Dermis blood vessel endothelial cell (primary cell): ENCODE results near the gene WNT1. TPM values are rescaled to one million over a fixed set of nuclear protein-coding genes. Genes with fewer than 3 reads are reported as not detected.
A peak's percentile ranks its signal among the peaks of the same experiment; 100 is the strongest.

ENCODE experiments used
- DNase-seq: peaks from one replicate; pipeline ENCODE4 v3.0.0; 2010
- total RNA-seq: library from RNA; depleted of rRNA; stranded (reverse); fragments of >200 nt; gene quantifications from 2 replicates; pipeline ENCODE4 v1.2.3, GENCODE V29; 2014

Gene WNT1
- total RNA-seq, 1 donor from 2014 or later: not detected

GRCh38 chr12:49010092-49010668 is 32.1 kb downstream of the WNT1 start:
- no peak for DNase-seq

DNA sequence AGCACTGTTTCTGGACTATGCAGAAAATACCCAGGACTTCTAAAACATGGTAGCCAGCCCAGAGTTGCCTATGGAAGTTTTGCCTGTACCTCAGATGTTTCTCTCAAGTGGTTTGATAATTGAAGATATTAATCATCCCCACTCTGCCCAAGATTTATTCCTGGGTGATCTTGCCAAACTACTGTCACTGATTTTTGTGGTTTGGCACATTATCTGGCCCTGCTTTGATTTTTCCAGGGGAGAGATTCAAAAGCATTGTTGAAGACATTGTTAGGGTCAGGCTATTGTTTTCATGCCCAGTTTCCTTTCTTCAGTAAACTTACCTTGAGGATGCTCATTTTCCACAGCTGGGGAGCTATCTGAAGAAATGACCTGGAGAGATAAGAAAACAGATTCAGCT is 34.6 kb downstream of the WNT1 start:
- no peak for DNase-seq

- DNase-seq: no peak
These were observed 35.3 kb downstream of the WNT1 start for GRCh38 chr12:49013428-49013827.

GRCh38 chr12:49014547-49014946 is 36.4 kb downstream of the WNT1 start:
- DNase-seq: peak; percentile 42

DNA sequence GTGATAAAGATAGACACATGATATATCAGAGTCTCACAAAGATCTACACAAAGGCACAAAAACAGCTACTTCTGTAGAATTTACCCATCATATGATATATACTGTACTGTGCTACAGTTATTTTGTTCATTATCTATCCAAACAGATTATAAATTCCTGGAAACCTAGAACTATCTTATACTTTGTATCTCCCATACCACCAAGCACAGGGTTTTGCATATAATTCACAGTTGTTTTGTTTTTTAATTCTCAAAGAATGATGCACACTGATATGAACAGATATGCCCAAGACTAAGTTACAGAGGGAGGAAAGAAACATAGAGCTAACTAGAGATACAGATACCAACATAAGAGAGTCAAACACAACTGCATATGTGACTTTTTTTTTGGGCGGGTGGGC is 37.1 kb downstream of the WNT1 start:
- no peak for DNase-seq

DNA sequence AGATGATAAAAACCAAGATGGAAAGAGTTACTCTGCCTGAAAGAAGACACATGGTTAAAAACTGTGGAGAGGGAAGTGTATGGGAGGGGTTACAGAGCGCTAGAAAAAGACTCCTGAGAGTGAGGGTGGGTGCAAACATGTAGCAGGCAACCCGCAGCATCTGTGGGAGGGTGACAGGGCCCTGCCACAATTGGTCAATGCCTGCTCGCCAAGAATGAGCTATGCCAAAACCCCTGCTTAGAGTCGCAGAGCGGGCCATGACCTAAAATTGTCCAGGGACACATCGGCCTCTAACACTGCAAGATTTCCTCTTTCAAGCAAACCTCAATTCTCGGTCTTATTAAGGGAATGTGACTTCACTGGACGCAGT is 39.8 kb downstream of the WNT1 start:
- DNase-seq: no peak

- DNase-seq: peak; percentile 99
These were observed 40.4 kb downstream of the WNT1 start, which contains the start of gene PRKAG1 for GRCh38 chr12:49018261-49019119. TSS of gene PRKAG1 (minus strand) at chr12:49018776. CDS start at chr12:49018740, 36 bp downstream.

GRCh38 chr12:49019120-49019430 is 41.0 kb downstream of the WNT1 start:
- no peak for DNase-seq

DNA sequence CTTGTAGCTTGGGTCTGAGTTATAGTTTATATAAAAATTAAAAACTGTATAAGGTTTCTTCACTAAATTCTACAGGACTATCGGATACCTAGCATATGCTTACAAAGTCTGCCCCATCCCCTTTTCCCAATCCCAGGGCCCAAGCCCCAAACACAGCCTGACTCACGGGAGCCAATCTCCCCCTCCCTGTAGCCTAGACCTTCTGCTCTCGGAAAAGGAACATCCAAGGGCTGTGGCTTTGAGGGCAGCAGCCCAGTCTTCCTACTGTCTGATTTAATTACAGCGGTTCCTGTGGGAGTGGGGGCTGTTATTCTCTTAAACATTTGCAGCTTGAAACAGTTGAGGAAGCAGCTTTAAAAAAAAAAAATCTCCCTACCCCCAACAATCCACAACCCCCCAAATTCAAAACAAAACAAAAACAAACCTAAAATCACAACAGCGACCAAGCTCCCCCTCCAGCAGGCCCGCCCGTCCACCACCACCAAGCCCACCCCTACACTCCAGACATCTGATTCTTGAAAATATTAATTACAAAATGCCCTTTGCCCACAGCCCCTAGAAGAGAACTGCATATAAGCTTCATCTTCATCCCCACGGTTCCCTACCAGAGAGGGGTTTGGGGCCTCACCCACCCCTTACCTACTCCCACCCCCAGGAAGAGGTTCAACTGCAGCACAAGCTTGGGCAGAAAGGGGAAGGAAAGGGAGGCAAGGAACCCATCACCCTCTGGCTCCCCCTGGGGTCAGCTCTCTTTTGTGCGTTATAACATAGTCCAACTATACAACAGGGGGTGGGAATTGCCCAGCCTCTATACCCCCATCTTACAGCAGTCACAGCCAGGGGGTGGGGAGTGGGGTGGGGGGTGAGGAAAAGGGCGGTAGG is 41.6 kb downstream of the WNT1 start:
- DNase-seq: peak; percentile 64

DNA sequence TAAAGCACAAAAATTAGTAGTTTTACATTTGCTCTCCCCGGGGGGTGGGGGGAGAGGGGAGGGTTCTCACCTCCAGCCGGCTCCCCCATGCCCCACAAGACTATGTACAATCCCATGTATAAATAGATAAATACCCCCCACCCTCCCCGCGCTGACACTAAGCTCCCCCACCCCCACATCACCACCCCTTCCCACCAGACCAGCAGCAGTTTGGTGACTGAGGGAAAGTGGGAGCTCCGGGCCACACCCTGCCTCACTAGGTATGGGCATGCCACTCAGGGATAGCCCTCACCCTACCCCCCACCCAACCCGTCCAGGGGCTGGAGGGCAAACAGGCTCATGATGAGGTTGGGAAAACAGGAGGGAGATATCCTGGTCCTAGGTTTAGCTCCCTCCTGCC is 42.3 kb downstream of the WNT1 start:
- DNase-seq: no peak

DNA sequence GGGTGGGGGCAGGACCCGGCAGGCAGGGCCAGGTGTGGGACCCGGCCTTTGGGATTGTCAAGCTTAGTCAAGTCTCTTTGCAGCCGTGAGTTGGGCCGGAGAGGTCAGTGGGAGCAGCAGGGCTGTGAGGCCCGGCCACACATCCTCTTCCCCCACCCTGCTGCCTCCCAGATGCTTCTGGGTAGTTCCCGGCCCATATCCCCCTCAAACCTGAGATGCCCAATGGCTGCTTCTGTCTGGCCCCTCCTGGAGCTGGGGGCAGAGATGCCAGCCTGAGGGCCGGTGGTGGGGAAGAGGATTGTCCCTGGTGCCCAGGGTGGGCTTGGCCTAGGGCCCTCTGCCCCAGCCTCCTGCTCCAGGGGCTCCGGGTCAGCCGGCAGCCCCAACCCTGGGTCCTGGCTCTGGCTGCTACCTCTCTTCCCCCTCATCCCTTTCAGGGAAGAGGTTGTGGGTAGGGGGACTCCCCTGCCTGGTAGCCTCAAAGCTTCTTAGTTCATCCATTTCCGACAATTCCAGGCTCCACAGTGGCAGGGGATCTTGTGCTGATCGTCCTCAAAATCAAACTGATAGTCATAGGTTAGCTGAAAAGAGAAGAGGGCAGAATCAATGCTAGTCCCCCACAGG is 43.3 kb downstream of the WNT1 start:
- no peak for DNase-seq

DNA sequence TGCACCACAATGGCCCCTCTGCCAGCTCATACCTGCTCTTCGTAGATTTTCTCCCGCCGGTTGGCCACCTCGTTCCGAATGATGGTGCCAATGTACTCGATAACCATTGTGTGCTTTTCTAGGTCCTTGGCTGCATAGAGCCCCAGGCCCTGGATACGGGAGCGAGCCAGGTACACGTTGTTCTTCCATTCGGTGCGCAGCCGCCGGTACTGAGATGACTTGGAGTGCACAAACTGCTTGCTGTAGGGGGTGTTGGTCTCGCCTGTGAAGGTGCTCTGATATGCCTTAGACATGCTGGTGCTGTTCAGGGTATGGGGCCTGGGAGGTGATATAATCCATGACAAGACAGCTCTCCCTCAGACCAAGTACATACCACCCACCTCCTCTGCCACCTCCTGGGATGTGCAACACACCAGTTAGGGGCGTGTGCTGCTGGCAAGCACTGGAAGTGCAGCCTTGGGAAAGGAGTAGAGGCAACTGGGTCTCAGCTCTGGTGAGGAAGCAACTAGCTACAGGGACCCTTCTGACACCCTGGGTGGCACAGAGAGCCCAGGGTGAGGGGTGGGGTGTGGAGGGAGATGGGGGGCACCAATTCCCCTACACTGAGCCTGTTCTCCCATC is 44.5 kb downstream of the WNT1 start:
- DNase-seq: no peak

GRCh38 chr12:49023812-49024211 is 45.7 kb downstream of the WNT1 start:
- DNase-seq: no peak

DNA sequence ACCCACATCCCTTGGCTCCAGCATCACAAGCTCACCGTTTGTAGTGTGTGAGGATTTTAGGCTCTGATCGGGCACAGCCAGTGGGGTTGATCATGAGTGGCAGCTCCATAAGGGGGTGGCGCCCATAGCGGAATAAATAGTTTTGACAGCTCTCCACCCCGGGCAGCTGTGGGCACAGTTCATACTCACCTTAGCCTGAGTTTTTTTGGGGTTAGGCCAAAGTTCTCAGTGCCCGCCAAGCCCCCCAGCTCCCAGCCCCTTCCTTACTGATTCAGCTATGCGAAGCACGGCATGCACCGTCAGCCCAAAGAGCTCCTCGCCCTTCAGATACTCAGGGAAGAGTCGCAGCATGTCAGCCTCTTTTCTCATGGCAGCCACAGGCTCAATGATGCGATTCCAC is 46.4 kb downstream of the WNT1 start:
- DNase-seq: no peak

- DNase-seq: no peak
These were observed 47.3 kb downstream of the WNT1 start for GRCh38 chr12:49025463-49025862.

GRCh38 chr12:49026101-49026500 is 48.0 kb downstream of the WNT1 start:
- no peak for DNase-seq

- DNase-seq: no peak
These were observed 48.8 kb downstream of the WNT1 start for GRCh38 chr12:49026678-49027480.

DNA sequence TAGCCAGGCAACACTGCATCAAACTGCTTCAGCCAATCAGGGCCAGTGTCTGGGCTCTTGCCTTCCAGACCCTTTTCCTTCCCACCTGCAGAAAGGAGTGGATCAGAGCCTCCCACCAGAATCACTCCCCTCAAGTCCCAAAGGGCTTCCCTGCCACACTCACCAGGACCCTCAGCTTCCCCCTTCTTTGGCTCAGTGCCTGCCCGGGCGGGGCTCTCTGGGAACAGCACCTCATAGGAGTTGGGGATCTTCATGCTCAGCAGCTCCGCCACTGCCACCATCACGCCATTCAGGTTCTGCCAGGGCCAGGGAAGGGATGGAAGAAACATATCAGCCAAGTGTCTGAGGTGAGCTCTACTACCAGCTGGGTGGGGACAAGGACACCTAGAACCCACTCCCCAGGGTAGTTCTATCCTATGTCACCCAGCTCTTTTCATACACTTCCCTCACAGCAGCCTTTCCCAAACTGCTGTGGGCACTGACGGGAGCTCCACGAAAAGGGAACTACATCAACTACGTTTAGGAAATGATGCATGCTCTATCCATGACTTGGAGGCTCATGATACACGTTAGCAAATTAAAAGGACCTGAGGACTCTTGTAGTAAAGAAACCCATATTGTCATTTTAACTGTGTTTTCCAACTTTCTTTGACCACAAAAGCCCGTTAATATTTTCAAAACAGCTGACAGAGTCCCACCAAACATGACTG is 49.9 kb downstream of the WNT1 start:
- DNase-seq: no peak

- DNase-seq: no peak
These were observed 50.6 kb downstream of the WNT1 start for GRCh38 chr12:49028666-49029275.

GRCh38 chr12:49030119-49030518 is 52.0 kb downstream of the WNT1 start:
- DNase-seq: no peak
